Endothelial cell of umbilical vein (primary cell): ENCODE data around the gene MYT1. TPM values are rescaled to one million over a fixed set of nuclear protein-coding genes. Genes with fewer than 3 reads are reported as not detected.

Source experiments
- BruUV-seq: library from RNA; stranded (reverse); fragments of 400-500 nt; replicated peaks from 2 replicates; lab custom pipeline; 2021; lab: Mats Ljungman, UMichigan
- CTCF ChIA-PET: fragments of 300-600, 350-600 bp; sonication (Branson Sonifier 250); formaldehyde crosslinking; loops from one replicate; lab custom pipeline; 2021; ENCODE audit warnings: antibody characterized with exemption, inconsistent platforms; lab: Charles Lee
- POLR2A ChIA-PET: fragments of 300-600, 350-600 bp; sonication (Branson Sonifier 250); formaldehyde crosslinking; loops from one replicate; lab custom pipeline; 2021; ENCODE audit warnings: antibody characterized with exemption, inconsistent platforms; lab: Charles Lee
- DNase-seq: peaks from one replicate; pipeline ENCODE4 v3.0.0-alpha.2; 2011; ENCODE audit warnings: low read depth, low spot score
- FAIRE-seq: peaks from 2 replicates; lab custom pipeline; 2011; peaks lifted over from hg19 to GRCh38; lab: Jason Lieb, UNC
- H2AFZ ChIP-seq: 2 replicates; pipeline ENCODE4 v1.6.0; 2012; ENCODE audit warnings: low read depth, low read length, control low read depth, inconsistent platforms
- H3K27ac ChIP-seq: 2 replicates; pipeline ENCODE4 v1.5.1; 2011; ENCODE audit warnings: low read depth, mild to moderate bottlenecking, control low read depth, low read length, moderate library complexity; ENCODE audit not compliant: insufficient read depth
- H3K27me3 ChIP-seq, 2 experiments: 2 replicates each; pipeline versions ENCODE4 v1.6.0 to v1.6.1; 2011; ENCODE audit warnings: low read length in 2 of 2, mixed read lengths in 1 of 2; ENCODE audit not compliant: control insufficient read depth in 2 of 2, insufficient read depth in 2 of 2
- H3K36me3 ChIP-seq, 2 experiments: 2 replicates in 1 of 2; 3 replicates in 1 of 2; pipeline ENCODE4 v1.5.1; 2011; ENCODE audit warnings: low read length in 2 of 2, mild to moderate bottlenecking in 1 of 2, moderate library complexity in 1 of 2; ENCODE audit not compliant: control insufficient read depth in 2 of 2, insufficient read depth in 2 of 2; ENCODE audit errors: extremely low read depth in 1 of 2
- H3K4me1 ChIP-seq: 3 replicates; pipeline ENCODE4 v1.5.1; 2011; ENCODE audit warnings: mild to moderate bottlenecking, low read length; ENCODE audit not compliant: control insufficient read depth, insufficient read depth; ENCODE audit errors: extremely low read depth
- H3K4me2 ChIP-seq: 2 replicates; pipeline ENCODE4 v1.6.1; 2011; ENCODE audit warnings: low read length, control low read depth, mixed read lengths; ENCODE audit not compliant: insufficient read depth
- H3K4me3 ChIP-seq, 3 experiments: fragments of 200-600 bp in 1 of 3; sonication (generic), shearing (Covaris generic) in 1 of 3; replicated peaks in 1 of 3; 2 replicates each; pipeline ENCODE4 v1.5.1; 2011 to 2016; ENCODE audit warnings: control low read depth in 3 of 3, low read length in 3 of 3, mild to moderate bottlenecking in 2 of 3, inconsistent platforms in 1 of 3, low read depth in 1 of 3, moderate library complexity in 1 of 3; ENCODE audit not compliant: insufficient read depth in 1 of 3
- H3K79me2 ChIP-seq: 2 replicates; pipeline ENCODE4 v1.6.0; 2012; ENCODE audit warnings: low read length, inconsistent platforms; ENCODE audit not compliant: control insufficient read depth, insufficient read depth
- H3K9ac ChIP-seq: replicated peaks from 2 replicates; pipeline ENCODE3; 2011; ENCODE audit warnings: low read length, control low read depth; ENCODE audit not compliant: insufficient read depth; ENCODE audit errors: extremely low read depth
- H3K9me1 ChIP-seq: replicated peaks from 3 replicates; pipeline ENCODE4 v1.6.0; 2011; ENCODE audit warnings: mild to moderate bottlenecking, low read length; ENCODE audit not compliant: control insufficient read depth, insufficient read depth; ENCODE audit errors: extremely low read depth
- H3K9me3 ChIP-seq: replicated peaks from 2 replicates; pipeline ENCODE4 v1.5.1; 2012; ENCODE audit warnings: low read length, inconsistent platforms; ENCODE audit not compliant: control insufficient read depth, insufficient read depth
- H4K20me1 ChIP-seq: replicated peaks from 2 replicates; pipeline ENCODE3; 2011; ENCODE audit warnings: mild to moderate bottlenecking, low read length; ENCODE audit not compliant: control insufficient read depth, insufficient read depth; ENCODE audit errors: extremely low read depth
- EZH2 ChIP-seq: IDR thresholded peaks from 2 replicates; pipeline ENCODE4 v1.6.1; 2012; ENCODE audit warnings: borderline replicate concordance, low read depth, mild to moderate bottlenecking, moderate library complexity, low read length, inconsistent platforms; ENCODE audit not compliant: severe bottlenecking
- FOS ChIP-seq: IDR thresholded peaks from 2 replicates; pipeline ENCODE4 v1.6.1; 2011; ENCODE audit warnings: mild to moderate bottlenecking, low read length, moderate library complexity, borderline replicate concordance; ENCODE audit not compliant: insufficient read depth
- GATA2 ChIP-seq: IDR thresholded peaks from 2 replicates; pipeline ENCODE4 v1.7.0; 2011; ENCODE audit warnings: low read depth, mild to moderate bottlenecking, moderate library complexity, mixed read lengths, low read length; ENCODE audit not compliant: insufficient read length, insufficient read depth
- JUN ChIP-seq: IDR thresholded peaks from 2 replicates; pipeline ENCODE4 v1.6.1; 2011; ENCODE audit warnings: borderline replicate concordance, low read depth; ENCODE audit not compliant: insufficient read length, insufficient read depth
- MYC ChIP-seq: IDR thresholded peaks from one replicate; pipeline ENCODE4 v1.6.1; 2011; ENCODE audit warnings: mild to moderate bottlenecking, low read depth, low read length
- POLR2A ChIP-seq: IDR thresholded peaks from 2 replicates; pipeline ENCODE4 v1.6.1; 2012; ENCODE audit warnings: low read depth, mild to moderate bottlenecking, control low read depth, low read length
- POLR2AphosphoS5 ChIP-seq: IDR thresholded peaks from 2 replicates; pipeline ENCODE4 v1.6.1; 2012; ENCODE audit warnings: low read depth, mild to moderate bottlenecking, control low read depth, low read length, moderate library complexity; ENCODE audit not compliant: insufficient read depth
- dilution Hi-C: fragments of 300-500 bp; cut with MboI; formaldehyde crosslinking; loops from one replicate; pipeline ENCODE4 v1.15.0; 2019; ENCODE audit warnings: low sequenced_read_pairs; ENCODE audit not compliant: extremely low pct_ligation_motif_present
- intact Hi-C: fragments of 100-400 bp; cut with micrococcal nuclease; formaldehyde crosslinking; loops from one replicate; pipeline ENCODE4 v1.10.0; 2022
- polyA plus RNA-seq, 4 experiments: library from polyadenylated mRNA; depleted of rRNA in 3 of 4; stranded (reverse) in 3 of 4; unstranded in 1 of 4; fragments of >200 nt; gene quantifications; 2 replicates each; pipeline versions ENCODE4 v1.2.1 to v1.2.3, GENCODE V29; 2011 to 2012; ENCODE audit warnings: missing spikeins in 1 of 4
- total RNA-seq: library from RNA; stranded (reverse); gene quantifications from 2 replicates; pipeline ENCODE4 v1.2.3, GENCODE V29; 2021
- TF ChIP-seq, protein P1 (sequence below): IDR thresholded peaks from 2 replicates; pipeline ENCODE4 v1.6.1; 2011; ENCODE audit not compliant: insufficient read depth, insufficient read length
- TF ChIP-seq, protein P2 (sequence below), 2 donors: IDR thresholded peaks; 1 replicate in 1 of 2; 2 replicates in 1 of 2; pipeline ENCODE4 v1.5.1; 2011; ENCODE audit warnings: low read length in 2 of 2, mild to moderate bottlenecking in 2 of 2, moderate library complexity in 2 of 2, control low read depth in 1 of 2, inconsistent platforms in 1 of 2, low read depth in 1 of 2; ENCODE audit not compliant: insufficient read depth in 1 of 2; ENCODE audit errors: extremely low read depth in 1 of 2

The MYT1 gene
- total and polyA plus RNA-seq, 2 donors (not counting 3 experiments of a cell fraction or from before 2014, with no cell fraction given), result not detected

DNA sequence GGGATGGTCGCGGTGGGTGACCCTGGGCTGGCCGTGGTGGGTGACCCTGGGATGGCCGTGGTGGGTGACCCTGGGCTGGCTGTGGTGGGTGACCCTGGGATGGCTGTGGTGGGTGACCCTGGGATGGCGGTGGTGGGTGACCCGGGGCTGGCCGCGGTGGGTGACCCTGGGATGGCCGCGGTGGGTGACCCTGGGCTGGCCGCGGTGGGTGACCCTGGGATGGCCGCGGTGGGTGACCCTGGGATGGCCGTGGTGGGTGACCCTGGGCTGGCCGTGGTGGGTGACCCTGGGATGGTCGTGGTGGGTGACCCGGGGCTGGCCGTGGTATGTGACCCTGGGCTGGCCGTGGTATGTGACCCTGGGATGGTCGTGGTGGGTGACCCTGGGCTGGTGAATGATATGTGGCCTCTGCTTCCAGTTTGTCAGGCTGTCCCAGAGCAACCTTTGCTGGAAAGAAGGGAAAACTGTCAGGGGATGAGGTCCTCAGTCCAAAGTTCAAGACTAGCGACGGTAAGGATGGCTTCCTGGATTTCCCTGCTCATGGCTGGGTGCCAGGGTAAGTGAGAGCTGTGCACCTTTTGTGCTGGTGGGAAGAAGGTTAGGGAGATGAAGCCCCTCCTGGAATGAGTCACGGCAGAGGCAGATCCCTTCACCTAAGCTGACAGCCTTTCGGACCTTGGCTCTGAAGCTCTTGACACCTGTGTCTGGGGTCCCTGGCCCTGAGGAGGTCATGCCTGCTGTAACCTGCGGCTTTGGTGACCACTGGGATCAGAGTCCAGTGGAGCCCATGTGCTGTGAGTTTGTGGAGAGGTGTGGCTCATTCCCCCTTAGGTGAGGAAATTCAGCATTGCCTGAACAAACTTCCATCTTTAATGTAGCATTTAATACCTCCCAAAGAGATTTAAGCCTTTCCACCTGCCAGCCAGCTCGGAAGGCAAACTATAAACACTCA lies 72.2 kb downstream of the MYT1 start:
- Histone ChIP-seq H3K9me1 (no peaks in the 10 kb centered on the region), H2AFZ (no peak overlapping the region), H3K4me2 (no peak overlapping the region), H3K9me3 (no peaks in the 10 kb centered on the region), H3K79me2 (no peaks in the 10 kb centered on the region), H3K36me3 (no peaks in the 10 kb centered on the region), H3K9ac (no peak overlapping the region), H3K4me1 (no peaks in the 10 kb centered on the region), H4K20me1 (no peaks in the 10 kb centered on the region), H3K27ac (no peak overlapping the region), H3K4me3 (no peak overlapping the region), H3K27me3 (no peaks in the 10 kb centered on the region)
- ChIA-PET CTCF (no interaction called here), POLR2A (no interaction called here)
- no peak for TF ChIP-seq FOS
- TF ChIP-seq EZH2, result no peak
- no peak for TF ChIP-seq POLR2AphosphoS5
- TF ChIP-seq JUN, result no peak
- TF ChIP-seq, protein P1, sequence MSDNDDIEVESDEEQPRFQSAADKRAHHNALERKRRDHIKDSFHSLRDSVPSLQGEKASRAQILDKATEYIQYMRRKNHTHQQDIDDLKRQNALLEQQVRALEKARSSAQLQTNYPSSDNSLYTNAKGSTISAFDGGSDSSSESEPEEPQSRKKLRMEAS, result no peak
- TF ChIP-seq, protein P2, sequence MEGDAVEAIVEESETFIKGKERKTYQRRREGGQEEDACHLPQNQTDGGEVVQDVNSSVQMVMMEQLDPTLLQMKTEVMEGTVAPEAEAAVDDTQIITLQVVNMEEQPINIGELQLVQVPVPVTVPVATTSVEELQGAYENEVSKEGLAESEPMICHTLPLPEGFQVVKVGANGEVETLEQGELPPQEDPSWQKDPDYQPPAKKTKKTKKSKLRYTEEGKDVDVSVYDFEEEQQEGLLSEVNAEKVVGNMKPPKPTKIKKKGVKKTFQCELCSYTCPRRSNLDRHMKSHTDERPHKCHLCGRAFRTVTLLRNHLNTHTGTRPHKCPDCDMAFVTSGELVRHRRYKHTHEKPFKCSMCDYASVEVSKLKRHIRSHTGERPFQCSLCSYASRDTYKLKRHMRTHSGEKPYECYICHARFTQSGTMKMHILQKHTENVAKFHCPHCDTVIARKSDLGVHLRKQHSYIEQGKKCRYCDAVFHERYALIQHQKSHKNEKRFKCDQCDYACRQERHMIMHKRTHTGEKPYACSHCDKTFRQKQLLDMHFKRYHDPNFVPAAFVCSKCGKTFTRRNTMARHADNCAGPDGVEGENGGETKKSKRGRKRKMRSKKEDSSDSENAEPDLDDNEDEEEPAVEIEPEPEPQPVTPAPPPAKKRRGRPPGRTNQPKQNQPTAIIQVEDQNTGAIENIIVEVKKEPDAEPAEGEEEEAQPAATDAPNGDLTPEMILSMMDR (IDR thresholded peaks at IDR 0.05; ENCODE audit: extremely low read depth in 1 of 2, insufficient read depth in 1 of 2, low read depth in 1 of 2, low read length in 2 of 2), result no peak
- no peak for TF ChIP-seq POLR2A
- no peak for TF ChIP-seq GATA2
- TF ChIP-seq MYC, result no peak
- FAIRE-seq (no peak), DNase-seq (no peak)
- intact Hi-C loops, result no loop called here
- no TSS peak for BruUV-seq
- dilution Hi-C loops, result no loop called here
